ENCODE measurements around the gene CFAP65.

GRCh38 chr2:218985325-218986091 is 55.8 kb downstream of the CFAP65 start:
- TF ChIP-seq CTCF (IDR thresholded peaks at IDR 0.05; ENCODE audit: low read depth, low read length) (no peak), EZH2phosphoT487 (IDR thresholded peaks at IDR 0.05; ENCODE audit: low read depth) (no peak)

All from OCI-LY3 (cell line).